ENCODE data around the gene RALGAPA2. TPM values are rescaled to one million over a fixed set of nuclear protein-coding genes. Genes with fewer than 3 reads are reported as not detected.

RALGAPA2 gene
- total RNA-seq, 2 donors from 2014 or later = 36.5 to 53.2 TPM

- WGBS = 67% methylated on average over 3 of the region's 3 CpGs
- Histone ChIP-seq H3K4me1 (replicated peaks) (no peaks in the 10 kb centered on the region), H3K9me3 (no peaks in the 10 kb centered on the region), H3K36me3 (no peaks in the 10 kb centered on the region), H3K27me3 (replicated peaks; ENCODE audit: insufficient read depth) (no peaks in the 10 kb centered on the region), H3K27ac (no peak overlapping the region), H3K4me3 (no peak overlapping the region)
- no peak for DNase-seq (ENCODE audit: low spot score)
- no peak for TF ChIP-seq POLR2A (IDR thresholded peaks at IDR 0.05)
- intact Hi-C loops (cut with DNase I) = no loop called here
These were observed 22.1 kb upstream of the RALGAPA2 start for GRCh38 chr20:20734475-20734948.

- Histone ChIP-seq H3K27ac (no peak overlapping the region), H3K4me3 (no peak overlapping the region), H3K36me3 (no peaks in the 10 kb centered on the region), H3K4me1 (replicated peaks) (no peaks in the 10 kb centered on the region), H3K27me3 (replicated peaks; ENCODE audit: insufficient read depth) (no peaks in the 10 kb centered on the region), H3K9me3 (no peaks in the 10 kb centered on the region)
- 96% methylated on average over 1 of the region's 1 CpG for WGBS
- TF ChIP-seq CTCF (IDR thresholded peaks at IDR 0.05) (no peak), POLR2A (IDR thresholded peaks at IDR 0.05) (no peak), POLR2AphosphoS5 (IDR thresholded peaks at IDR 0.05) (no peak)
- DNase-seq (ENCODE audit: low spot score) = no peak
- intact Hi-C loops (cut with DNase I) = no loop called here
These were observed 21.5 kb upstream of the RALGAPA2 start for GRCh38 chr20:20733943-20734342.

GRCh38 chr20:20732641-20733040, 20.2 kb upstream of the RALGAPA2 start:
- no peak for DNase-seq (ENCODE audit: low spot score)
- TF ChIP-seq POLR2AphosphoS5 (IDR thresholded peaks at IDR 0.05) (no peak), CTCF (IDR thresholded peaks at IDR 0.05) (no peak), POLR2A (IDR thresholded peaks at IDR 0.05) (no peak)
- 69% methylated on average over 4 of the region's 4 CpGs for WGBS

GRCh38 chr20:20731945-20732296, 19.5 kb upstream of the RALGAPA2 start:
- whole genome bisulfite sequencing = 67% methylated on average over 2 of the region's 2 CpGs
- TF ChIP-seq POLR2AphosphoS5 (IDR thresholded peaks at IDR 0.05) (peak; percentile 7), POLR2A (IDR thresholded peaks at IDR 0.05) (no peak)
- Histone ChIP-seq H3K4me3 (no peak overlapping the region), H3K27ac (no peak overlapping the region), H3K36me3 (no peaks in the 10 kb centered on the region), H3K27me3 (replicated peaks; ENCODE audit: insufficient read depth) (no peaks in the 10 kb centered on the region), H3K4me1 (replicated peaks) (no peaks in the 10 kb centered on the region), H3K9me3 (no peaks in the 10 kb centered on the region)
- intact Hi-C loops (cut with DNase I) = no loop called here
- no peak for DNase-seq (ENCODE audit: low spot score)

More at GRCh38 chr20:20732641-20733040, 20.2 kb upstream of the RALGAPA2 start:
- no peaks in the 10 kb centered on the region for H3K4me1 ChIP-seq (replicated peaks)
- no peaks in the 10 kb centered on the region for H3K27me3 ChIP-seq (replicated peaks; ENCODE audit: insufficient read depth)
- intact Hi-C loops (cut with DNase I) = no loop called here
- no peaks in the 10 kb centered on the region for H3K36me3 ChIP-seq
- no peak overlapping the region for H3K4me3 ChIP-seq
- no peak overlapping the region for H3K27ac ChIP-seq
- H3K9me3 ChIP-seq = no peaks in the 10 kb centered on the region

GRCh38 chr20:20731000-20731944, 18.8 kb upstream of the RALGAPA2 start:
- TF ChIP-seq POLR2A (IDR thresholded peaks at IDR 0.05) = no peak
- TF ChIP-seq POLR2AphosphoS5 (IDR thresholded peaks at IDR 0.05) = no peak
- no peak for TF ChIP-seq CTCF (IDR thresholded peaks at IDR 0.05)
- Histone ChIP-seq H3K9me3 (no peaks in the 10 kb centered on the region), H3K27me3 (replicated peaks; ENCODE audit: insufficient read depth) (no peaks in the 10 kb centered on the region), H3K27ac (no peak overlapping the region), H3K4me1 (replicated peaks) (no peaks in the 10 kb centered on the region), H3K36me3 (no peaks in the 10 kb centered on the region), H3K4me3 (no peak overlapping the region)
- DNase-seq (ENCODE audit: low spot score) = no peak
- 76% methylated on average over 11 of the region's 11 CpGs for WGBS
- intact Hi-C loops (cut with DNase I) = no loop called here
